NK-92 (cell line): Measurements from ENCODE around the gene CBFA2T2.

ENCODE experiments used
- DNase-seq: peaks from one replicate; lab custom pipeline; 2025; ENCODE audit not compliant: unreplicated experiment; lab: John Stamatoyannopoulos, UW

The CBFA2T2 gene

DNA sequence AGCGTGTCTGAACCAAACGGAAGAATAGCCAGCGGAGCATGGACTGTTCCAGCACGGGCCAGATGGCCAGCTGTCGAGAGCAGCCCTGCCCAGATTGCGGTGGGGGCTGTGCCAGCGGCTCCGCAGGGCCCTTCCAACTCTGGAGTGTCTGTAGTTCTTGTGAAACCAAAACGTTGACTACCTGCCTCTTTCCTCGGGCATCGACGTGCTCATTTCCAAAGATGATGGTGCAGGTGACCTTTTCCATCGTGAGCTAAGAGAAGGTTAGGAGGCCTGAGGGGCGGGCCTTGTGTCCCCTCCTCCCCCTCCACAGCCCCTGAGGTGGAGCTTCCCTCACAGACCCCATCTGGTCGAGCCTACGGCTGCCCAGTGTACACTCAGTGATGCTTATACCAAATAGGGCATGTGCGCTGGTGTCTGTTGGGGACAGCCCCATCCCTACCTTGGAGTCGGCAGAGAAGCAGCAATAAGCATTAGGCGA lies 159.3 kb downstream of the CBFA2T2 start:
- no peak for DNase-seq

DNA sequence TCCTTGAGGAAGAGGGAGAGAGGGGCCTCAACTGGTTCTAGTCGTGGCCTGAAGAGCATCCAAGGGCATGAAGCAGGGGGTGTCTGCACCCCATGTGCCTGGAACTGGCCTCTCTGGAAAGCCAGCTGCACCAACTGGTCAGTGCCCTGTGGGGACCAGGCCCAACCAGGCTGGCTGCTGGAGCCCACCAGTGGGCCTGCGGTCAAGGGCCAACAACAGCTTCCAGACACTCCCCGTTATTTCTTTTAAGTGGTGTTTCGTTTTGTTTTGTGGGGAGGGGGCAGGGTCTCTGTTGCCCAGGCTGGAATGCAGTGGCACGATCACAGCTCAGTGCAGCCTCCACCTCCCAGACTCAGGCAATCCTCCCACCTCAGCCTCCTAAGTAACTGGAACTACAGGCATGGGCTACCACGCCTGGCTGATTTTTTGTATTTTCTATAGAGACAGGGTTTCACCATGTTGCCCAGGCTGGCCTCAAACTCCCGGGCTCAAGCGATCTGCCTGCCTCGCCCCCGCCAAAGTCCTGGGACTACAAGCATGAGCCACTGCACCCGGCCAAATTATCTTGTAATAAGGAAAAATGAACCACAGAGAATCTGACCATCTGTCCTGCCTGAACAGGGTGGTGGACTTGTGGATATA lies 160.3 kb downstream of the CBFA2T2 start:
- no peak for DNase-seq

DNA sequence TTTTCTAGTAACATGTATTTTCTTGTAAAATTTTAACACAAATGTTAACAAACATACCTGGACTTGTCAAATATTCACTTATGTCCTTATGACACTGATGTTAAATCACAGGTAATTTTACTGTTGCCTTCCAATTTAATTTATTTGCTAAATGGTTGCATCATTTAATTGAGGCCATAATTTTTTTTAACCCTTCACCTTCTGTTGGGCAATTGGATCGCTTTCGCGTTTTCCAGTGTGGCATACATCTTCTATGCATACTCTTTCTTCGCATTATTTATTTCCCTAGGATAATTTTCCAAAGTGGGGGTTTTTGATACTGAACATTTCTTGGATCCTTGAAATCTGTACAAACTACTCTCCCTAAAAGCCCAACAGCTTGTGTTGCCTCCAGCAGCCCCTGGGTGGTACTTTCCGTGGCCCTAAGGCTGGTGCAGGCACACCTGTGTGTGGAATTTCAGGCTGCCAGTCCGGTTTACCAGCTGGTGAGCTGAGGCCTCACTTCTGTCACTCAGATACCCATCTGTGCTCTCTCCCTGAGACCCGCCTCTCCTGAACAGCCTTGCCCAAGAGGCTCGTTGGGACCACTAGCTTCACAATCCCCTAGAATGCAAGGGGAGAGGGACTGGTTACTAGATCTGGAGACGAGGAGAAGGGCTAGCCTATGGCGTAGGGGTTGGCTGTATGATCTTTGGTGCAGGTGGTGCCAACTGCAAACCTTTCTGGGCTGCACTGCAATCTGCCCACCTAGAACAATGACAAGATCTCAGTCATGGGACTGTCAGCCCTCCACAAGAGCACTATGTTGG lies 161.1 kb downstream of the CBFA2T2 start:
- DNase-seq: no peak

DNA sequence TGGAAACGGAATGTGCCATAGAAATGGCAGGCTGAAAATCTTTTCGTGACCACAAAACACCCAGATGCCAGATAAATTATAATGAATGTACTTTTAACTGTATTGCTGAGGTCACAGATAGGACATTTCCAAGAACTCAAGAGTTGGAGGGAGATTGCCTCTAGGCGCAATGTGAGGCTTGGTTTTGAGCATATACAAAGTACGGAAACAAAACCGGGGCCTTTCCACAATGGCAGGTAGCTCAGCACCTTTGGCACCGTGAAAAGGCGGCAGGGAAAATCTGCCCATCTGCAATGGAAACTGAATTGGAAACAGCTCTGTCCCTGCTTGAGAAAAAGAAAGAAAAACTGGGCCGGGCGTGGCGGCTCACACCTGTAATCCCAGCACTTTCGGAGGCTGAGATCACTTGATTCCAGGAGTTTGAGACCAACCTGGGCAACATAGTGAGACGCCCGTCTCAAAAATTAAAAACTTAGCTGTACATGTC lies 161.7 kb downstream of the CBFA2T2 start:
- no peak for DNase-seq

DNA sequence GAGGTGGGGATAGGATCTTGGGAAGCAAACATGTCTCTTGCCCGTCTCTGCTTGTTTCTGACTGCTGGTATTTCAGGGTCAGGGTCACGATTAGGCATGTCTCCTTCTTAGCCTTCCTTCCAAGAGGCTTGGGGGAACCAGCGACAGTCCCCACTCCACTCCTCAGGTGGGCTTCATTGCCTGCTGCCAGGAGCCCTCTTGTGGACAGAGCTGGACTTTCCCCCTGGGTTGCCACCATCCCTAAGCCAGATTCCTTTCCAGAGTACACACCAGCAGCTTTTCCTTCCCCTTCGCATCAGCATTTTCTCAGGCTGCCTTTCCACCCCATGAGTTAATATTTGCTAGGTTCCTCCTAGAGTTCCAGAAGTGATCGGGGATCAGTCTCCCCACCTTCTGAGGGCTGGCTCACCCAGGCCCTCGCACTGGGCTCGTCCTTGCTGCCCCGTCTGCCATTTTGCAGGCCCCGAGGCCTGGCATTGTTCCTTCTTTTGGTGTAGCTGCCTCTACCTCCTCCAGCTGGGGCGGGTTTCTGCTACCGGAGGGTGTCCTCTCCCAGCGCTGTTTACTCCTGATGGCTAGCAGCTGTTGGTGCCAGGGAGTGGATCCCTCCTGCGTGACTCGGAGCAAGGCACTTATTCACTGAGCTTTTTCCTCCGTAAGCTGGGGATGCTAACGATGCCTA lies 163.5 kb downstream of the CBFA2T2 start:
- no peak for DNase-seq

DNA sequence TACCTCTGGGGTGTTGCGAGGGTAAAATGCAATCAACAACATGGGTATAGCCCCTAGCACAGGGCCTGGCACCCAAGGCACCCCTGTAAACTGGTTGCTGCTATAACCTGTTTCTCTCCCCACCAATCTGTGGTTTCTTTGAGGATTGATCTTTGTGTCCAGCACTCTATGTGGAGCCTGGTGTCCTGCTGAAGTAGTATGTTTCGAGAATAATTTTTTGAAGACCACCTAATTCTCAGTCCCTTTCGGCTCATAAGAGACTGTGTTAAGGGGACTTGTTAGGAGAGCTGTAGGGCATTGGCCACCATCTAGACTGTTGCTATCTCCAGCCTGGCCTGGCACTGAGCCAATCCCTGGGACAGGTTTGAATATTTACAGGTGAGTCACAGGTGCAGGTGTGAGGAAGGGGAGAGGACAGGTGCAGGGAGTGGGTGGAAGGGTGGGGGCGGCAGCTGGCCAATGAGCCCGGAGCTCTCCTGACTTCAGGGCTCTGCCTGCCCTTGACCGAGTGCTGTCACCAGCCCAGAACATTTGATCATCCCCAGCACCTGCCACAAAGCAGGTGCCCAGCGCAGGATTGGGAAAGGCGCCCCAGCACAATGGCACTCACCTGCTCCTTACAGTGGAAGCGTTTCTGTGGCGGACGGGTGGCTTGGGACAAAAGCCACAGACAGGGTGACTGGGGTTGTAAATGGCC lies 164.2 kb downstream of the CBFA2T2 start:
- no peak for DNase-seq

DNA sequence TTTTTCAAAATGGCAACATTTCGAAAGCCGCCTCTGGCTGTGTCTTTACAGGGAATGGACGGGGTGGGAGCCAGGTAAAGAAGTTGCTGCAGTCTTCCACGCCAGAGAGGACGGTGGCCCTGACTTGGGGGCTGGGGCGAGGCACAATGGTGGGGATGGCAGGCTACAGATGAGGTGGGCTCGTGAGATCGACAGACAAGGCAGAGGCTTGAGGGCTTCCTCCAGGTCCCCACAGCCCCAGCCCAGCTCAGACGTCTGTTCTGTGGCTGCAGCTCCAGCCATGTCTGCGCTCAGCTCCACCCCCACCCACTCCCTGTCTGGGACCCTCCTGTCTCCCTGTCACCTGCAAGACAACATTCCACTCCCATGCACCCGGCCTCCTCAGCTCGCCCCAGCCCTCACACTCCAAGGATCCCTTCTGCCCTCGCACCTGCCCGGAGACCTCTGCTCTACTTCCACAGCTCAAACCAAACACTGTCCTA lies 164.8 kb downstream of the CBFA2T2 start:
- DNase-seq: no peak

DNA sequence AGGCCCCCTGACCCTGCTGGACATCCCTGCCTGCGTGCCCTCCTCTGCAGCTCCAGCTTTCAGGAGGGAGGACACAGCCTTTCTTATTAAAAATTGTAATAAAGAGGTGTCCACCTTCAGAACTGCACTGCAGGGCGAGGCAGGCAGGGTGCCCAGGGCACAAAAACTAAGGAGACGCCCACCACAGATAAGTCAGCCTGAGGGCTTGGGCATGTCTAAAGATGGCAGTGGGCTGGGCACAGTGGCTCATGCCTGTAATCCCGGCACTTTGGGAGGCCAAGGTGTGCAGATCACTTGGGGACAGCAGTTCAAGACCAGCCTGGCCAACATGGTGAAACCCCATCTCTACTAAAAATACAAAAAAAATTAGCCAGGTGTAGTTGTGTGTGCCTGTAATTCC lies 165.3 kb downstream of the CBFA2T2 start:
- DNase-seq: no peak

DNA sequence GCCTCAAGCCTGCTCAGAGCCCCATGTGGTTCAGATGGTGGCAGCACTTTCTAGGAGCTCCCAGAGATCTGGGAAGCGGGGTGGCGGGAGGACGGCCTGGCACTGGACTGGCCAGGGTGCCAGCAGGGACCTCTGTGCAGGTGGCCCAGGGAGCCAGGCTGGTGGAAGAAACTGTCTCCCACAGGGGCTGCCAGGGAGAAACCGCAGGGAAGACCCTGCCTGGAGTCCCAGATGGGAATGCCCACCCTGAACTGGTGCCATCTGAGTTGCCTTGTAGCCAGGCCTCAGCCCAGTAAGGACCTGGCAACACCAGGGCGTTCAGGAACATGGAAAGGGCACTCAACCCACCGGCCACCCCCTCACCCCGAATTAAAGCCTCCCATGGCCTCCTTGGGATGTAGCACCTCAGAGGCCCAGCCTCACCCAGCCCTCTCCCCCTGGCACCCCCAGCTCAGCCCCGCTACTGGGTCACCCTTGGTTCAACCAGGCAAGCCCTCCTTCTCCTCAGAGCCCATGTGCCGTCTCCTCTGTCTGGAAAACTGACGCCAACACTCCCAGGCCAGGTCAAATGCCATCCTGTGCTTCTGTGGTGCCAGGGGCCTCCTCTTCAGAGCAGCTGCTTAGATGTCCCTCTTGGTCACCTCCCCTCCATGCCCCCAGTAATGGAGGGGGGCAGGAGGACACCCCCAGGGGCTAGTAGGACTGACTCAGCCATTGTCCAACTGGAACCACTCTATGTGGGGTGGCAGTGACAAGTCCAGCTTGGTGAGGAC lies 166.3 kb downstream of the CBFA2T2 start:
- no peak for DNase-seq

DNA sequence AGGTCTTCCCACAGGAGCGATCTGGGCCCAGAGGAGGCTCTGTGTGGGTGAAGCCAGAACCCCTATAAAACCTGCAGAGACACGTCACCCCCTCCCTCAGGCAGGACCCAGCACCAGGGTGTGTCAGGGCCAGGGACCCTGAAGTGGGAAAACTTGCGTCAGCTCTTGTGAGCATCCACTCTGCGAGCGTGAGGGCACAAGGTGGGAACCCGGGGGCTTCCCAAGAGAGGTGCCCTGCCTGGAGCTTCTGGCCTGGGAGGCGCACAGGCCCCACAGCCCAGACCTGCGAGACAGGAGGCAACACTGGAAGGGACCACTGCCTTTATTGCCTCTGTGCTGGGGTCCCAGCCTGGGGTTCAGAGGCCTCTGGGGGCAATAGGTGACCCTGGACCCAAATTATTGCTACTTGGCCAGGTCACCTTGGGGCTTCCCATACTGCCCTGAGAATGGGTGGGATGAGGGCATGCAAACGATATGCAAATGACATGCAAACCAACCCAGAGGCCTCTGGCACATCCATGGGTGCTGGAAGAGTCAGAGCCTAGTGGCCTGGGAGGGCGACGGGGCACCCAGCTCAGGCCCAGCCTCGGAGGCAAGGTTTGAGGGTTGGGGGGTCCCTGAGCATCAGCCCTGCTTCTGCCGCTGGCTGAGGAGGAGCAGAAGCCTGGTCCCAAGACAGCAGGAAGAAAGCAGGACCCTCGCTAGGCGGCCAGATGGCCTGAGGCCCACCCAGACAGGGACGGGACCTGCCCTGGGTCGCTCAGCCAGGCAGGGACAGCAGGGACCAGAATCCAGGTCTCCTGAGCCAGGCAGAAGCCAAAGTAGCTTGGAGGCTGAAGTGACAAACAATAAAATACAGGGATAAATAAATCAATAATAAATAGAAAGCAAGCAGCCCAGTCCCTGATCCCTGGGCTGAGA lies 167.1 kb downstream of the CBFA2T2 start:
- DNase-seq: no peak

DNA sequence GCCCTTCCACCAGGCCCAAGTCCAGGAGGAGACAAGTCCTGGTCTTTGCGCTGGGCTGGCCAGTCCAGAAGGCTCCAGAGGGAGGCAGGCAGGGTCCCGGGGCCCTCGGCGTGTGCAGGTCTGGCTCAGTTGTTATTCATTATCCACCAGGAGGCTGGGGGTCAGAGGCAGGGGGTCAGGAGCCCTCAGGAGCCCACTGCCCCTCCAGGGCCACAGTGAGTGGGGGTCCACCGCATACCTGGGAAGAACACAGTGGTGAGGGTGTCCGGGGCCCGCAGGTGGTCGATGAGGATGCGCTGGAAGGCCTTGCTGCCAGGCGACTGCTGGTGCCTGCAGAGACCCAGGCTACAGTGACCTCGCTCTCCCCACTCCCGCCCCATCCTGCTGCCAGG lies 167.8 kb downstream of the CBFA2T2 start:
- DNase-seq: no peak

DNA sequence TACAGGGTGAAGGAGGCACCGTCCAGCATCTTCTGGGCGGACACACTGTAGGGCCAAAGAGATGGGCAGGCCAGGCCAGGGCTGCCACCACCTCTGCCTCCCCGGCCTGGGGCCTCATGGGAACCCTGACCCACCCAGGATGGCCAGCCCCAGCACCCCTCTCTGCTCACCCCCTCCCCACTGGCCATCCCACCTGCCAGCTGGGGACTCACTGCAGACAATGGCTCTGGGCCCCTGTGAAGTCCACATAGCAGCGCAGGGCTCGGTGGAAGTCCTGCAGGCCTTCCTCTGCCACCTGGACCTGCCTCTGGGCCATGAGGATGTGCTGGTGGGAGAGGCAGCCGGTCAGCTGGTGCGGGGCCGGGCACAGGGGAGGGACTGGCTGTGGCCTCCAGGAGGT lies 168.6 kb downstream of the CBFA2T2 start:
- DNase-seq: no peak

DNA sequence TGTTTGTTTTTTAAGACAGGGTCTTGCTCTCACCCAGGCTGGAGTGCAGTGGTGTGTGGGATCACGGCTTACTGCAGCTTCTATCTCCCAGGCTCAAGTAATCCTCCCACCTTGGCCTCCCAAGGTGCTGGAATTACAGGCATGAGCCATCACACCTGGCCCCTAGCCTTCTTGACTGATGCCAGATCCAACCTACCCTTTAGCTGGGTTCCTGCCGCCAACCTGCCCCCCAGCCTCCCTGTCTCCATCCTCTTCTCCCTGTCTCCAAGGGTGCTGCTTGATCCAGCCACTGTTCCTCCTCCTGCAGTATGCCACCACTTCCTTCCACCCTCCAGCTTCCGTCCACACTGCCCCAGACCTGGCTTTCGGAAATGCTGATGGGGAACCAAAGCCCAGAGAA lies 169.0 kb downstream of the CBFA2T2 start:
- DNase-seq: no peak

DNA sequence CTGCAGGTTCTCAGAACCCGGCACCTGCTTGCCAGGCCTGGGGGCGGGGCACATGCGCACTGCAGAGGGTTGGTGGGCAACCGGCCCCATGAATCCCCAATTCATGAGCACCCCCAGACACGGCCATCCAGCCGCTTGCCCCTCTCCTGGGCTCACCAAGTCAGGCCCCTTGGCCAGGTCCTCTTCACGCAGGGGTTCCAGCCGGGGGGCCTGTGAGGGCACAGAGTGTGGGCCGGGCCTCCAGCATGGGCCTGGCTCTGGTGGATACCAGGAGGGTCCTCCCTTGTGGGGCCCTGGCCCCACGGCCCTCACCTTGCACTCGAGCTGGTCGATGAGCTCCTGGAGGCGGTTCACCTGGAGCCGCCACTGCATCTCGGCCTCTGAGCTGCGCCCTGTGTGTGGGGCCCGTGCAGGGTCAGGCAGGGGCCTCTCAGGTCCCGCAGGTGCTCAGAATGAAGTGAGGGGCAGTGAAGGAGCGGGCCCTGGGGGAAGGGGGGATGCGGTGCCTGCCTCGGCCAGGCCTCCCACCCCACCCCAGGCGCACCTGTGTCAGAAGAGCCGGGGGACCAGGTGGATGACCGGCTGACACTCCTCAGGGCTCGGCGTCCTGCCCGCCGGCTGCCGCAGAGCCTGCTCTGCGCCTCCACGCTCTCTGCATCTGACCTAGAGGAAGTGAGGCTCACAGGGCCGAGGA lies 169.6 kb downstream of the CBFA2T2 start:
- no peak for DNase-seq

DNA sequence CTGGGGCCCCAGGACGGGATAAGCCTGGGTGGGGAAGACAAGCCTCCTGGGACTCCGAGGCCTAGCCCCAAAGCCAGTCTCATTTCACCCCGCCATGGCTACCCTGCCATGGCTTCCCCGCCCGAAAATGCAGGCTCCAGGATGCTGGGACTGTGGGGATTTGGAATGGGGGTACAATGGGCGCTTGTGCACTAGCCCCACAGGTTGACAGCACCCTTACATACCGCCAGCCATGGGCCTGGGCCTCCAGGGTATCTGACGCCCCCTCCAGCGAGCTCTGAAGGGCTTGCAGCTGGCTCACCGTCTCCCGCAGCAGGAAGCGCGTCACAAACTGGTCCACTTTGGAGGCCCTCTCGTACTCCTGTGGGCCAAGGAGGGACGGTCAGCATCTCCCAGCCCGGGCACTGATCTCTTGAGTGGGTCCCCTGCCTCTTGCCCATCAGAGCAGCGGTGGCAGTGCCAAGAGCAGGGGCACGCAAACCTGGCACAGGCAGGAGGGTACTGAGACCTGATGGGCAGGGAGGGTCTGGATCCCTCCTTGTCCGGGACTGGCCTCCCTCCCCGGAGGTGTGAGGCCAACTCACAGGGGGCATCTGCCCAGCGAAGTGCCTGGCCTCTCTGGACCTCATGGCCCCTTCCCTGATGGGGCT lies 170.3 kb downstream of the CBFA2T2 start:
- no peak for DNase-seq

DNA sequence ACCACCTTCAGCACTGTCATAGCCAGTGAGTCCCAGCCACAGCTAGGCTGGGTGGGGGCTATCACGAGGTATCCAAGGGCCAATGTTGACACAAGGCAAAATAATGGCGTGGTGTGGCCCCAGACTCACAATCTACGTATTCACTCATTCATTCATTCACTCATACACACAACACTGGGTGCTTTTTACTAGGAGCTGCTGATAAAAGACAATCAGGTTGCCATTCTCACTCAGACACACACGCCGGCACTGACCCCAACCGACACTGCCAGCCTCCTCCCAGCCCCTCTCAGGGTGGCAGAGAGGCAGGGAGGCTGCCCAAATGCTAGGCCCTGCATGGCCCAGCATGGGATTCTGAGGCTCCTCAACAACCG lies 170.8 kb downstream of the CBFA2T2 start:
- no peak for DNase-seq

DNA sequence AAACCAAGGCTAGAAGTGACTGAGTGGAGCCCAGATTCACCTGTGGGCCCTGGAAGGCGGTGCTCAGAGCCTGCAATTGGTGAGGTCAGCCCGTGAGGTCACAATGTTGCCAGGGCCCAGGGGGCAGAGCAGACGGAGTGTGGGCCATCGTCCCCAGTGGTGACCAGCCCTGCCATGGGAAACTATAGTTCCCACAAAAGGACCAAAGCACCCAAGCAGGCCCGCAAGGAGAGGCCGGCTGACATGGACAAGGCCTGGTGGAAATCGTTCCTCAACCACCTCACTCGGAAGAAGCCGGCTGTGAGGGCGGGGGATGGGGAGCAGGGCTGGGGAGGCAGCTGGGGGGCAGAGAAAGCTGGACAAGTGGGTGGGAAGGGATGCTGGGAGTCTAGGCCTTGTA lies 172.3 kb downstream of the CBFA2T2 start, which contains the start of gene C20orf144:
TSS of gene C20orf144 (plus strand) at position 156 of the 400 bp plus-strand sequence. CDS start at position 175, 19 bp downstream.
- DNase-seq: no peak
